DOHH2 (cell line): Measurements from ENCODE around the gene PCDHB7.
"Not testable (repeated sequence)": the region's sequence is repeated elsewhere in the genome, so short reads cannot be mapped to it uniquely, and the experiment has no call there.

Experiments used
- EZH2phosphoT487 ChIP-seq: fragments of 200-600 bp; sonication (generic); IDR thresholded peaks from 2 replicates; pipeline ENCODE4 v1.6.1; 2017; ENCODE audit warnings: borderline replicate concordance, mild to moderate bottlenecking, antibody characterized with exemption, low read length, moderate library complexity, mixed read lengths
- TF ChIP-seq, protein P1 (sequence below): fragments of 200-600 bp; sonication (generic); IDR thresholded peaks from one replicate; pipeline ENCODE4 v1.5.1; 2014; ENCODE audit warnings: antibody characterized with exemption, mild to moderate bottlenecking, low read depth, low read length; ENCODE audit not compliant: poor library complexity, severe bottlenecking

DNA sequence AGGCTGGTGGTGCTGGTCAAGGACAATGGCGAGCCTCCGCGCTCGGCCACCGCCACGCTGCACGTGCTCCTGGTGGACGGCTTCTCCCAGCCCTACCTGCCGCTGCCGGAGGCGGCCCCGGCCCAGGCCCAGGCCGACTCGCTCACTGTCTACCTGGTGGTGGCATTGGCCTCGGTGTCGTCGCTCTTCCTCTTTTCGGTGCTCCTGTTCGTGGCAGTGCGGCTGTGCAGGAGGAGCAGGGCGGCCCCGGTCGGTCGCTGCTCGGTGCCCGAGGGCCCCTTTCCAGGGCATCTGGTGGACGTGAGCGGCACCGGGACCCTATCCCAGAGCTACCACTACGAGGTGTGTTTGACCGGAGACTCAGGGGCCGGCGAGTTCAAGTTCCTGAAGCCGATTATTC, 35.1 kb upstream of the PCDHB7 start:
- not testable (repeated sequence) for TF ChIP-seq EZH2phosphoT487
- TF ChIP-seq, protein P1, sequence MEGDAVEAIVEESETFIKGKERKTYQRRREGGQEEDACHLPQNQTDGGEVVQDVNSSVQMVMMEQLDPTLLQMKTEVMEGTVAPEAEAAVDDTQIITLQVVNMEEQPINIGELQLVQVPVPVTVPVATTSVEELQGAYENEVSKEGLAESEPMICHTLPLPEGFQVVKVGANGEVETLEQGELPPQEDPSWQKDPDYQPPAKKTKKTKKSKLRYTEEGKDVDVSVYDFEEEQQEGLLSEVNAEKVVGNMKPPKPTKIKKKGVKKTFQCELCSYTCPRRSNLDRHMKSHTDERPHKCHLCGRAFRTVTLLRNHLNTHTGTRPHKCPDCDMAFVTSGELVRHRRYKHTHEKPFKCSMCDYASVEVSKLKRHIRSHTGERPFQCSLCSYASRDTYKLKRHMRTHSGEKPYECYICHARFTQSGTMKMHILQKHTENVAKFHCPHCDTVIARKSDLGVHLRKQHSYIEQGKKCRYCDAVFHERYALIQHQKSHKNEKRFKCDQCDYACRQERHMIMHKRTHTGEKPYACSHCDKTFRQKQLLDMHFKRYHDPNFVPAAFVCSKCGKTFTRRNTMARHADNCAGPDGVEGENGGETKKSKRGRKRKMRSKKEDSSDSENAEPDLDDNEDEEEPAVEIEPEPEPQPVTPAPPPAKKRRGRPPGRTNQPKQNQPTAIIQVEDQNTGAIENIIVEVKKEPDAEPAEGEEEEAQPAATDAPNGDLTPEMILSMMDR = not testable (repeated sequence)
